HepG2 (cell line): ENCODE data around the gene ZCCHC8. TPM values are rescaled to one million over a fixed set of nuclear protein-coding genes. Genes with fewer than 3 reads are reported as not detected.

Experiments
- ATF1 ChIP-seq: IDR thresholded peaks from 2 replicates; pipeline ENCODE4 v1.6.1; 2016; ENCODE audit warnings: mild to moderate bottlenecking, control low read depth
- ATF3 ChIP-seq: sonication (generic); formaldehyde crosslinking; IDR thresholded peaks from 2 replicates; pipeline ENCODE4 v1.4.0; 2020; ENCODE audit warnings: missing genetic modification reagents
- BORCS8-MEF2B ChIP-seq: sonication (generic); formaldehyde crosslinking; IDR thresholded peaks from 2 replicates; pipeline ENCODE4 v1.8.0; 2022; ENCODE audit warnings: mild to moderate bottlenecking, missing genetic modification reagents
- HNF1B ChIP-seq: sonication (generic); formaldehyde crosslinking; IDR thresholded peaks from 2 replicates; pipeline ENCODE4 v1.5.1; 2020; ENCODE audit warnings: mild to moderate bottlenecking, moderate library complexity, missing genetic modification reagents
- KLF12 ChIP-seq: sonication (generic); formaldehyde crosslinking; IDR thresholded peaks from 2 replicates; pipeline ENCODE4 v1.4.0; 2020; ENCODE audit warnings: missing genetic modification reagents, borderline replicate concordance
- NBN ChIP-seq: fragments of 450-650 bp; conservative IDR thresholded peaks from 2 replicates; pipeline ENCODE4 v1.6.1; 2017
- NCOA2 ChIP-seq: sonication (generic); formaldehyde crosslinking; IDR thresholded peaks from 2 replicates; pipeline ENCODE4 v1.8.0; 2022; ENCODE audit warnings: inconsistent platforms
- NCOA5 ChIP-seq: sonication (generic); formaldehyde crosslinking; IDR thresholded peaks from 2 replicates; pipeline ENCODE4 v1.4.0; 2020; ENCODE audit warnings: missing genetic modification reagents
- NKX3-1 ChIP-seq: sonication (generic); formaldehyde crosslinking; IDR thresholded peaks from 2 replicates; pipeline ENCODE4 v1.5.0; 2020; ENCODE audit warnings: missing genetic modification reagents
- PHF5A ChIP-seq: IDR thresholded peaks from one replicate; pipeline ENCODE4 v1.6.1; 2018; ENCODE audit warnings: low read depth, missing genetic modification reagents; ENCODE audit not compliant: unreplicated experiment
- TBX3 ChIP-seq: fragments of 450-650 bp; IDR thresholded peaks from 2 replicates; pipeline ENCODE4 v1.6.1; 2017; ENCODE audit warnings: antibody characterized with exemption, mild to moderate bottlenecking, inconsistent platforms, borderline replicate concordance
- TRIM24 ChIP-seq: sonication (generic); formaldehyde crosslinking; IDR thresholded peaks from 2 replicates; pipeline ENCODE4 v1.8.0; 2022; ENCODE audit warnings: mild to moderate bottlenecking, missing genetic modification reagents
- ZBTB1 ChIP-seq: sonication (generic); formaldehyde crosslinking; IDR thresholded peaks from 2 replicates; pipeline ENCODE4 v1.4.0; 2020; ENCODE audit warnings: missing genetic modification reagents, borderline replicate concordance
- ZNF235 ChIP-seq: sonication (generic); formaldehyde crosslinking; IDR thresholded peaks from 2 replicates; pipeline ENCODE4 v1.8.1; 2023; ENCODE audit warnings: mild to moderate bottlenecking, missing genetic modification reagents, borderline replicate concordance
- ZNF251 ChIP-seq: sonication (generic); formaldehyde crosslinking; IDR thresholded peaks from 2 replicates; pipeline ENCODE4 v1.9.0; 2021; ENCODE audit warnings: mild to moderate bottlenecking, missing genetic modification reagents
- ZNF260 ChIP-seq: sonication (generic); formaldehyde crosslinking; IDR thresholded peaks from 2 replicates; pipeline ENCODE4 v1.4.0; 2020; ENCODE audit warnings: missing genetic modification reagents, low read depth, mild to moderate bottlenecking, borderline replicate concordance
- ZNF326 ChIP-seq: sonication (generic); formaldehyde crosslinking; IDR thresholded peaks from 2 replicates; pipeline ENCODE4 v1.4.0; 2020; ENCODE audit warnings: missing genetic modification reagents, borderline replicate concordance
- ZNF724P ChIP-seq: sonication (generic); formaldehyde crosslinking; IDR thresholded peaks from 2 replicates; pipeline ENCODE4 v1.8.0; 2022; ENCODE audit warnings: missing genetic modification reagents, borderline replicate concordance
- ZNF780A ChIP-seq: sonication (generic); formaldehyde crosslinking; IDR thresholded peaks from 2 replicates; pipeline ENCODE4 v1.8.0; 2022; ENCODE audit warnings: mild to moderate bottlenecking, missing genetic modification reagents, moderate library complexity
- ZSCAN5A ChIP-seq: sonication (generic); formaldehyde crosslinking; IDR thresholded peaks from 2 replicates; pipeline ENCODE4 v1.8.0; 2022; ENCODE audit warnings: mild to moderate bottlenecking, missing genetic modification reagents, borderline replicate concordance
- ZSCAN9 ChIP-seq: IDR thresholded peaks from 2 replicates; pipeline ENCODE4 v1.6.1; 2016; ENCODE audit warnings: borderline replicate concordance
- polyA plus RNA-seq, 8 experiments: library from polyadenylated mRNA; depleted of rRNA in 3 of 8; stranded (reverse) in 7 of 8; unstranded in 1 of 8; fragments of >200 nt; fragmentation: Illumina TruSeq in 4 of 8; extraction: Trizol in 4 of 8; gene quantifications; 2 replicates each; pipeline versions ENCODE4 v1.2.1 to v1.2.3, GENCODE V29; 2011 to 2016; ENCODE audit warnings: low read depth in 4 of 8, missing spikeins in 1 of 8, mixed read lengths in 1 of 8; ENCODE audit not compliant: insufficient read depth in 1 of 8
- total RNA-seq, 5 experiments: library from RNA; depleted of rRNA; stranded (reverse); fragments of >200 nt; fragmentation: Illumina TruSeq; extraction: Trizol; gene quantifications; 2 replicates each; pipeline ENCODE4 v1.2.3, GENCODE V29; 2016; ENCODE audit warnings: low read depth in 1 of 5
- TF ChIP-seq, protein P1 (sequence below): sonication (generic); formaldehyde crosslinking; IDR thresholded peaks from 2 replicates; pipeline ENCODE4 v1.5.0; 2020; ENCODE audit warnings: mild to moderate bottlenecking, missing genetic modification reagents, moderate library complexity
- TF ChIP-seq, protein P2 (sequence below): sonication (generic); formaldehyde crosslinking; IDR thresholded peaks from 2 replicates; pipeline ENCODE4 v1.4.0; 2020; ENCODE audit warnings: missing genetic modification reagents, low read depth, mild to moderate bottlenecking, borderline replicate concordance
- TF ChIP-seq, protein P3 (sequence below): sonication (generic); formaldehyde crosslinking; IDR thresholded peaks from 2 replicates; pipeline ENCODE4 v1.4.0; 2020; ENCODE audit warnings: mild to moderate bottlenecking, missing genetic modification reagents

The ZCCHC8 gene
- total and polyA plus RNA-seq, 2 of the 13 experiments (the other 11 are each of a cell fraction or from before 2014, with no cell fraction given), result 18.6 to 20.9 TPM

GRCh38 chr12:122526683-122527477 lies 26.1 kb upstream of the ZCCHC8 start, which contains the start of the genes KNTC1 and RSRC2 (continued):
- peak; percentile 18; the same call in 1 of the 2 replicates for TF ChIP-seq ZSCAN5A (CRISPR knock-in tag)
- peak; percentile 62 for TF ChIP-seq HNF1B (CRISPR knock-in tag)
- no peak for TF ChIP-seq ATF3 (CRISPR knock-in tag)
- peak; percentile 99 for TF ChIP-seq KLF12
- TF ChIP-seq ZNF780A (CRISPR knock-in tag), result 0 out of 2 replicates have a peak, but pooled peaks have one; percentile 34
- no peak for TF ChIP-seq TRIM24 (CRISPR knock-in tag)
- TF ChIP-seq TBX3, result no peak
- TF ChIP-seq, protein P1, sequence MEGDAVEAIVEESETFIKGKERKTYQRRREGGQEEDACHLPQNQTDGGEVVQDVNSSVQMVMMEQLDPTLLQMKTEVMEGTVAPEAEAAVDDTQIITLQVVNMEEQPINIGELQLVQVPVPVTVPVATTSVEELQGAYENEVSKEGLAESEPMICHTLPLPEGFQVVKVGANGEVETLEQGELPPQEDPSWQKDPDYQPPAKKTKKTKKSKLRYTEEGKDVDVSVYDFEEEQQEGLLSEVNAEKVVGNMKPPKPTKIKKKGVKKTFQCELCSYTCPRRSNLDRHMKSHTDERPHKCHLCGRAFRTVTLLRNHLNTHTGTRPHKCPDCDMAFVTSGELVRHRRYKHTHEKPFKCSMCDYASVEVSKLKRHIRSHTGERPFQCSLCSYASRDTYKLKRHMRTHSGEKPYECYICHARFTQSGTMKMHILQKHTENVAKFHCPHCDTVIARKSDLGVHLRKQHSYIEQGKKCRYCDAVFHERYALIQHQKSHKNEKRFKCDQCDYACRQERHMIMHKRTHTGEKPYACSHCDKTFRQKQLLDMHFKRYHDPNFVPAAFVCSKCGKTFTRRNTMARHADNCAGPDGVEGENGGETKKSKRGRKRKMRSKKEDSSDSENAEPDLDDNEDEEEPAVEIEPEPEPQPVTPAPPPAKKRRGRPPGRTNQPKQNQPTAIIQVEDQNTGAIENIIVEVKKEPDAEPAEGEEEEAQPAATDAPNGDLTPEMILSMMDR, result no peak
- TF ChIP-seq NKX3-1 (CRISPR knock-in tag), result peak; percentile 57; the same call in 1 of the 2 replicates
- no peak for TF ChIP-seq ZNF326 (CRISPR knock-in tag)
- TF ChIP-seq, protein P2, sequence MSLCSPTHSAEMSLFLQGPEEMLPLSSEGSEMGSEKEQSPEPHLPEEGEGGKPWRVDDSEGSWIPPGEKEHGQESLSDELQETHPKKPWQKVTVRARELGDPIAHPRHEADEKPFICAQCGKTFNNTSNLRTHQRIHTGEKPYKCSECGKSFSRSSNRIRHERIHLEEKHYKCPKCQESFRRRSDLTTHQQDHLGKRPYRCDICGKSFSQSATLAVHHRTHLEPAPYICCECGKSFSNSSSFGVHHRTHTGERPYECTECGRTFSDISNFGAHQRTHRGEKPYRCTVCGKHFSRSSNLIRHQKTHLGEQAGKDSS (CRISPR knock-in tag), result 0 out of 2 replicates have a peak, but pooled peaks have one; percentile 49
- no peak for TF ChIP-seq NBN
- TF ChIP-seq ATF1 (CRISPR knock-in tag), result peak; percentile 77
- peak; percentile 52; the same call in 1 of the 2 replicates for TF ChIP-seq BORCS8-MEF2B (CRISPR knock-in tag)
- TF ChIP-seq, protein P3, sequence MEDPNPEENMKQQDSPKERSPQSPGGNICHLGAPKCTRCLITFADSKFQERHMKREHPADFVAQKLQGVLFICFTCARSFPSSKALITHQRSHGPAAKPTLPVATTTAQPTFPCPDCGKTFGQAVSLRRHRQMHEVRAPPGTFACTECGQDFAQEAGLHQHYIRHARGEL, result no peak
- TF ChIP-seq NCOA2 (CRISPR knock-in tag), result no peak; the same call in 1 of the 2 replicates
- TF ChIP-seq ZBTB1, result no peak
- TF ChIP-seq ZNF724P (CRISPR knock-in tag), result no peak; the same call in 1 of the 2 replicates
- no peak for TF ChIP-seq ZNF235 (CRISPR knock-in tag)
- peak; percentile 38; the same call in 1 of the 2 replicates for TF ChIP-seq ZSCAN9 (CRISPR knock-in tag)
- no peak for TF ChIP-seq PHF5A (CRISPR knock-in tag)
- TF ChIP-seq NCOA5 (CRISPR knock-in tag), result no peak
- TF ChIP-seq ZNF251 (CRISPR knock-in tag), result no peak
- TF ChIP-seq ZNF260, result no peak
